OCI-LY7 (cell line): ENCODE results near the gene SCARF2. TPM values are rescaled to one million over a fixed set of nuclear protein-coding genes. Genes with fewer than 3 reads are reported as not detected.

ENCODE experiments used
- BruUV-seq: library from RNA; stranded (reverse); fragments of 400-500 nt; replicated peaks from 2 replicates; lab custom pipeline; 2021; lab: Mats Ljungman, UMichigan
- CTCF ChIA-PET: fragments of 300-600 bp; sonication (Branson Sonifier 250); formaldehyde crosslinking; loops from one replicate; lab custom pipeline; 2022; ENCODE audit warnings: antibody characterized with exemption; ENCODE audit not compliant: unreplicated experiment; lab: Charles Lee
- POLR2A ChIA-PET: fragments of 300-600 bp; sonication (Branson Sonifier 250); formaldehyde crosslinking; loops from one replicate; lab custom pipeline; 2022; ENCODE audit warnings: antibody characterized with exemption; lab: Charles Lee
- DNase-seq: peaks from one replicate; pipeline ENCODE4 v3.0.0-alpha.2; 2015; ENCODE audit warnings: low spot score
- H2AFZ ChIP-seq: fragments of 200-600 bp; sonication (generic), shearing (Covaris generic); 2 replicates; pipeline ENCODE4 v1.6.1; 2014; ENCODE audit warnings: mild to moderate bottlenecking, antibody characterized with exemption, low read length, moderate library complexity
- H3K27ac ChIP-seq: fragments of 200-600 bp; sonication (generic); 2 replicates; pipeline ENCODE4 v1.5.1; 2014; ENCODE audit warnings: mixed run types, low read depth, mild to moderate bottlenecking, moderate library complexity, low read length, inconsistent platforms; ENCODE audit not compliant: poor library complexity, severe bottlenecking
- H3K36me3 ChIP-seq: fragments of 200-600 bp; sonication (generic); 2 replicates; pipeline ENCODE4 v1.6.1; 2014; ENCODE audit warnings: mild to moderate bottlenecking, antibody characterized with exemption, low read length, moderate library complexity, mixed read lengths; ENCODE audit not compliant: insufficient read depth
- H3K4me1 ChIP-seq: fragments of 200-600 bp; sonication (generic); 2 replicates; pipeline ENCODE4 v1.5.1; 2014; ENCODE audit warnings: mild to moderate bottlenecking, low read length; ENCODE audit not compliant: insufficient read depth, poor library complexity, severe bottlenecking
- H3K4me2 ChIP-seq: fragments of 200-600 bp; sonication (generic); 2 replicates; pipeline ENCODE4 v1.6.1; 2014; ENCODE audit warnings: mild to moderate bottlenecking, low read length
- H3K4me3 ChIP-seq: fragments of 200-600 bp; sonication (generic); 2 replicates; pipeline ENCODE4 v1.5.1; 2014; ENCODE audit warnings: mild to moderate bottlenecking, low read depth, low read length; ENCODE audit not compliant: poor library complexity, severe bottlenecking
- H3K79me2 ChIP-seq: fragments of 200-600 bp; sonication (generic); 2 replicates; pipeline ENCODE4 v1.6.1; 2016; ENCODE audit warnings: low read depth, mild to moderate bottlenecking, low read length, moderate library complexity, mixed read lengths; ENCODE audit not compliant: insufficient read depth
- H3K9me2 ChIP-seq: fragments of 200-600 bp; sonication (generic); 2 replicates; pipeline ENCODE4 v1.6.1; 2016; ENCODE audit warnings: mild to moderate bottlenecking, low read length, mixed read lengths; ENCODE audit not compliant: insufficient read depth
- H3K9me3 ChIP-seq: fragments of 200-600 bp; sonication (generic); 2 replicates; pipeline ENCODE4 v1.6.1; 2014; ENCODE audit warnings: mild to moderate bottlenecking, mixed run types, low read length, mixed read lengths
- H4K20me1 ChIP-seq: fragments of 200-600 bp; sonication (generic); 2 replicates; pipeline ENCODE4 v1.6.1; 2014; ENCODE audit warnings: mild to moderate bottlenecking, antibody characterized with exemption, low read length, moderate library complexity, mixed read lengths; ENCODE audit not compliant: insufficient read depth
- CTCF ChIP-seq: fragments of 200-600 bp; sonication (generic); conservative IDR thresholded peaks from 2 replicates; pipeline ENCODE4 v1.5.1; 2014; ENCODE audit warnings: mild to moderate bottlenecking, antibody characterized with exemption, low read length, moderate library complexity, mixed read lengths
- EZH2phosphoT487 ChIP-seq: fragments of 200-600 bp; sonication (generic); IDR thresholded peaks from 2 replicates; pipeline ENCODE4 v1.6.1; 2018; ENCODE audit warnings: low read depth, borderline replicate concordance, mild to moderate bottlenecking, mixed run types, antibody characterized with exemption, low read length, moderate library complexity, mixed read lengths
- intact Hi-C: fragments of 100-400 bp; cut with micrococcal nuclease; formaldehyde crosslinking; loops from one replicate; pipeline ENCODE4 v1.10.0; 2022; ENCODE audit not compliant: unreplicated experiment
- total RNA-seq, 2 experiments: library from RNA; depleted of rRNA in 1 of 2; stranded (reverse); fragments of >200 nt in 1 of 2; shearing (Covaris generic) in 1 of 2; gene quantifications; 2 replicates each; pipeline ENCODE4 v1.2.3, GENCODE V29; 2014 to 2022

The SCARF2 gene
- total RNA-seq, 2 experiments from 2014 or later: 1.0 to 2.2 TPM

GRCh38 chr22:20395181-20395906, 42.3 kb downstream of the SCARF2 start:
- intact Hi-C loops: no loop called here
- CTCF ChIA-PET: no interaction called here
- no peak for DNase-seq
- H4K20me1 ChIP-seq: no peaks in the 10 kb centered on the region
- POLR2A ChIA-PET: no interaction called here
- H3K4me1 ChIP-seq: no peaks in the 10 kb centered on the region
- TF ChIP-seq CTCF (no peak), EZH2phosphoT487 (no peak)
- H3K27ac ChIP-seq: no peak overlapping the region
- H2AFZ ChIP-seq: no peak overlapping the region
- H3K9me3 ChIP-seq: no peaks in the 10 kb centered on the region
- no peak overlapping the region for H3K4me2 ChIP-seq
- H3K9me2 ChIP-seq: no peaks in the 10 kb centered on the region
- H3K79me2 ChIP-seq: no peaks in the 10 kb centered on the region
- no peak overlapping the region for H3K4me3 ChIP-seq
- H3K36me3 ChIP-seq: no peaks in the 10 kb centered on the region
- BruUV-seq: no TSS peak

GRCh38 chr22:20393705-20394476, 43.7 kb downstream of the SCARF2 start, which contains the start of gene ZNF74:
Gene ZNF74 (plus strand): TSS chr22:20394151. CDS start chr22:20394629, 478 bp downstream.
- Histone ChIP-seq H3K79me2 (no peaks in the 10 kb centered on the region), H3K4me1 (no peaks in the 10 kb centered on the region), H2AFZ (no peak within 1 kb of the TSS), H3K27ac (no peak within 1 kb of the TSS), H3K36me3 (no peaks in the 10 kb centered on the region), H3K9me3 (peaks cover 5% of the 10 kb centered on the region; the same call in 1 of the 2 replicates), H3K9me2 (no peaks in the 10 kb centered on the region), H3K4me3 (no peak within 1 kb of the TSS), H3K4me2 (no peak within 1 kb of the TSS), H4K20me1 (no peaks in the 10 kb centered on the region)
- TF ChIP-seq CTCF (no peak), EZH2phosphoT487 (no peak)
- CTCF ChIA-PET: no interaction called here
- POLR2A ChIA-PET: no interaction called here
- no TSS peak for BruUV-seq
- DNase-seq: no peak
- intact Hi-C loops: no loop called here
